Measurements from ENCODE around the gene C1orf198. TPM values are rescaled to one million over a fixed set of nuclear protein-coding genes. Genes with fewer than 3 reads are reported as not detected.

Gene C1orf198
- total RNA-seq, 1 donor = 352 TPM

DNA sequence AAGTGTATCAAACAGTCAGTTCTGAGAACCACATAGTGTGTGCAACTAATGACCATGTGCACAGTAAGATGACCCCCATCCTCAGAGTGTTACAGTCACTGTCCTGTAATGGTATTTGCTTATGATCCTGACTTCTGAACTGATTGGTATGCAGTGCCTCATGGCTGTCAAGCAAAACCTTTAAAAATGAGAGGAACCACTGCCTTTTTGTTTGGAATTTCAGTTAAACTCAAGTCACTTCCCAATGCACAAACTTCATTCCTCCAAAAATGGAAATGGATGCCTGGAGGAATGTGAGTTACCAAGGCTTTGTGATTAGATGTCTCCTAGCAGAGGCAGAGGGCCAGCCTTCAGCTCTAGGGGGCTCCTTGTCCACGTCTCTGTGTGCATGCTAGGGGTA, 10.5 kb downstream of the C1orf198 start:
- no peak overlapping the region for H2AFZ ChIP-seq (ENCODE audit: low read length)
- peaks cover 56% of the 10 kb centered on the region for H3K4me1 ChIP-seq (ENCODE audit: insufficient read depth, low read length)
- H3K27me3 ChIP-seq (ENCODE audit: insufficient read depth, low read length) = no peaks in the 10 kb centered on the region
- H3K27ac ChIP-seq (ENCODE audit: low read depth, low read length) = peak overlapping the region; percentile 86
- DNase-seq (ENCODE audit: insufficient read length, low spot score, missing footprints) = no peak
- TF ChIP-seq CTCF (IDR thresholded peaks at IDR 0.05; ENCODE audit: extremely low read depth, low read depth, low read length) = no peak
- peaks cover 2% of the 10 kb centered on the region for H3K9me3 ChIP-seq (ENCODE audit: low read depth, low read length)
- H4K20me1 ChIP-seq (ENCODE audit: insufficient read depth, low read length) = peaks cover 52% of the 10 kb centered on the region
- peaks cover 54% of the 10 kb centered on the region for H3K36me3 ChIP-seq (ENCODE audit: insufficient read depth, low read length)
- H3K79me2 ChIP-seq (ENCODE audit: insufficient read depth, low read length) = peaks cover 100% of the 10 kb centered on the region
- no peak overlapping the region for H3K4me3 ChIP-seq (ENCODE audit: insufficient read depth, low read length)
- H3K4me2 ChIP-seq (ENCODE audit: insufficient read depth, low read length) = peak overlapping the region; percentile 53

GRCh38 chr1:230857077-230857476, 11.2 kb downstream of the C1orf198 start:
- H3K36me3 ChIP-seq (ENCODE audit: insufficient read depth, low read length) = peaks cover 62% of the 10 kb centered on the region
- H2AFZ ChIP-seq (ENCODE audit: low read length) = no peak overlapping the region
- peaks cover 53% of the 10 kb centered on the region for H3K4me1 ChIP-seq (ENCODE audit: insufficient read depth, low read length)
- H3K4me2 ChIP-seq (ENCODE audit: insufficient read depth, low read length) = peak overlapping the region; percentile 53
- peaks cover 47% of the 10 kb centered on the region for H4K20me1 ChIP-seq (ENCODE audit: insufficient read depth, low read length)
- H3K27me3 ChIP-seq (ENCODE audit: insufficient read depth, low read length) = no peaks in the 10 kb centered on the region
- peaks cover 98% of the 10 kb centered on the region for H3K79me2 ChIP-seq (ENCODE audit: insufficient read depth, low read length)
- H3K4me3 ChIP-seq (ENCODE audit: insufficient read depth, low read length) = peak overlapping the region; percentile 41
- no peak for TF ChIP-seq CTCF (IDR thresholded peaks at IDR 0.05; ENCODE audit: extremely low read depth, low read depth, low read length)
- H3K9me3 ChIP-seq (ENCODE audit: low read depth, low read length) = peaks cover 2% of the 10 kb centered on the region
- peak overlapping the region; percentile 86 for H3K27ac ChIP-seq (ENCODE audit: low read depth, low read length)
- no peak for DNase-seq (ENCODE audit: insufficient read length, low spot score, missing footprints)

- no peak for DNase-seq (ENCODE audit: insufficient read length, low spot score, missing footprints)
- peaks cover 62% of the 10 kb centered on the region for H3K4me1 ChIP-seq (ENCODE audit: insufficient read depth, low read length)
- peaks cover 60% of the 10 kb centered on the region for H3K36me3 ChIP-seq (ENCODE audit: insufficient read depth, low read length)
- no peaks in the 10 kb centered on the region for H3K27me3 ChIP-seq (ENCODE audit: insufficient read depth, low read length)
- H4K20me1 ChIP-seq (ENCODE audit: insufficient read depth, low read length) = peaks cover 44% of the 10 kb centered on the region
- TF ChIP-seq CTCF (IDR thresholded peaks at IDR 0.05; ENCODE audit: extremely low read depth, low read depth, low read length) = no peak
- no peak overlapping the region for H2AFZ ChIP-seq (ENCODE audit: low read length)
- H3K4me2 ChIP-seq (ENCODE audit: insufficient read depth, low read length) = peak overlapping the region; percentile 5
- peak overlapping the region; percentile 86 for H3K27ac ChIP-seq (ENCODE audit: low read depth, low read length)
- peaks cover 98% of the 10 kb centered on the region for H3K79me2 ChIP-seq (ENCODE audit: insufficient read depth, low read length)
- no peak overlapping the region for H3K4me3 ChIP-seq (ENCODE audit: insufficient read depth, low read length)
- H3K9me3 ChIP-seq (ENCODE audit: low read depth, low read length) = peaks cover 2% of the 10 kb centered on the region
Observed at GRCh38 chr1:230855886-230856285, 12.4 kb downstream of the C1orf198 start.

- Histone ChIP-seq H3K36me3 (ENCODE audit: insufficient read depth, low read length) (peaks cover 52% of the 10 kb centered on the region), H2AFZ (ENCODE audit: low read length) (no peak overlapping the region), H3K9me3 (ENCODE audit: low read depth, low read length) (peaks cover 2% of the 10 kb centered on the region), H3K79me2 (ENCODE audit: insufficient read depth, low read length) (peaks cover 93% of the 10 kb centered on the region), H3K27ac (ENCODE audit: low read depth, low read length) (no peak overlapping the region), H4K20me1 (ENCODE audit: insufficient read depth, low read length) (peaks cover 37% of the 10 kb centered on the region), H3K4me3 (ENCODE audit: insufficient read depth, low read length) (no peak overlapping the region), H3K4me2 (ENCODE audit: insufficient read depth, low read length) (no peak overlapping the region), H3K27me3 (ENCODE audit: insufficient read depth, low read length) (no peaks in the 10 kb centered on the region), H3K4me1 (ENCODE audit: insufficient read depth, low read length) (peaks cover 69% of the 10 kb centered on the region)
- no peak for TF ChIP-seq CTCF (IDR thresholded peaks at IDR 0.05; ENCODE audit: extremely low read depth, low read depth, low read length)
- no peak for DNase-seq (ENCODE audit: insufficient read length, low spot score, missing footprints)
Observed at GRCh38 chr1:230854423-230854822, 13.9 kb downstream of the C1orf198 start.

Measured in osteoblast (primary cell).